MCF 10A (cell line): ENCODE measurements around the gene SIAH2. TPM values are rescaled to one million over a fixed set of nuclear protein-coding genes. Genes with fewer than 3 reads are reported as not detected.

Experiments
- Bru-seq: library from RNA; stranded (reverse); fragments of 400-500 nt; gene quantifications from one replicate; lab custom pipeline; 2021; lab: Mats Ljungman, UMichigan
- BruChase-seq, 2 experiments: library from RNA; stranded (reverse); fragments of 400-500 nt; gene quantifications; one replicate each; lab custom pipeline; 2021; lab: Mats Ljungman, UMichigan
- BruUV-seq: library from RNA; stranded (reverse); fragments of 400-500 nt; replicated peaks from 2 replicates; lab custom pipeline; 2021; lab: Mats Ljungman, UMichigan
- CTCF ChIA-PET: fragments of 300-600 bp; sonication (Branson Sonifier 250); formaldehyde crosslinking; extraction: SDS; loops from one replicate; lab custom pipeline; 2021; ENCODE audit warnings: antibody characterized with exemption, inconsistent platforms; lab: Yijun Ruan, JAX
- POLR2A ChIA-PET: fragments of 300-600, 350-650 bp; sonication (Branson Sonifier 250); formaldehyde crosslinking; extraction: SDS; loops from one replicate; lab custom pipeline; 2020; ENCODE audit warnings: antibody characterized with exemption, inconsistent platforms; lab: Yijun Ruan, JAX
- DNase-seq: peaks from one replicate; pipeline ENCODE4 v3.0.0-alpha.2; 2018; ENCODE audit not compliant: unreplicated experiment
- H3K27ac Mint-ChIP-seq: one replicate; pipeline ENCODE4 v1.8.0; 2022; ENCODE audit warnings: mild to moderate bottlenecking, low read depth, mixed read lengths; ENCODE audit not compliant: unreplicated experiment
- H3K27me3 Mint-ChIP-seq: one replicate; pipeline ENCODE4 v1.8.0; 2022; ENCODE audit warnings: mixed read lengths; ENCODE audit not compliant: insufficient read depth, unreplicated experiment
- H3K36me3 Mint-ChIP-seq: one replicate; pipeline ENCODE4 v1.8.0; 2022; ENCODE audit warnings: mild to moderate bottlenecking, moderate library complexity, mixed read lengths; ENCODE audit not compliant: insufficient read depth, unreplicated experiment
- H3K4me1 Mint-ChIP-seq: one replicate; pipeline ENCODE4 v1.8.0; 2022; ENCODE audit warnings: mixed read lengths; ENCODE audit not compliant: insufficient read depth, unreplicated experiment
- H3K4me3 Mint-ChIP-seq: one replicate; pipeline ENCODE4 v1.8.0; 2022; ENCODE audit warnings: mild to moderate bottlenecking, moderate library complexity, mixed read lengths; ENCODE audit not compliant: unreplicated experiment
- H3K9me3 Mint-ChIP-seq: one replicate; pipeline ENCODE4 v1.8.0; 2022; ENCODE audit warnings: mixed read lengths; ENCODE audit not compliant: unreplicated experiment
- intact Hi-C: fragments of 100-400 bp; cut with micrococcal nuclease; formaldehyde crosslinking; loops from 2 replicates; pipeline ENCODE4 v1.14.1; 2022
- long read RNA-seq: library from polyadenylated mRNA; stranded (forward); transcript quantifications from one replicate; pipeline ENCODE4 v2.0.0, GENCODE V29; 2022
- total RNA-seq: library from RNA; stranded (reverse); gene quantifications from 2 replicates; pipeline ENCODE4 v1.2.3, GENCODE V29; 2022
- TF ChIP-seq, protein P1 (sequence below): fragments of 200-600 bp; IDR thresholded peaks from one replicate; pipeline ENCODE4 v1.8.0; 2022; ENCODE audit warnings: antibody characterized with exemption, mild to moderate bottlenecking; ENCODE audit not compliant: unreplicated experiment

Gene SIAH2, protein sequence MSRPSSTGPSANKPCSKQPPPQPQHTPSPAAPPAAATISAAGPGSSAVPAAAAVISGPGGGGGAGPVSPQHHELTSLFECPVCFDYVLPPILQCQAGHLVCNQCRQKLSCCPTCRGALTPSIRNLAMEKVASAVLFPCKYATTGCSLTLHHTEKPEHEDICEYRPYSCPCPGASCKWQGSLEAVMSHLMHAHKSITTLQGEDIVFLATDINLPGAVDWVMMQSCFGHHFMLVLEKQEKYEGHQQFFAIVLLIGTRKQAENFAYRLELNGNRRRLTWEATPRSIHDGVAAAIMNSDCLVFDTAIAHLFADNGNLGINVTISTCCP
- 20.0 and 35.4 TPM in 2 replicates for total RNA-seq
- percentile 83 among the genes with signal in this experiment for Bru-seq, nascent RNA
- percentile 48 among the genes with signal in this experiment for BruChase-seq, experiment 1, labeled RNA remaining after a 6-hour chase
- BruChase-seq, experiment 2, labeled RNA remaining after a 2-hour chase: percentile 79 among the genes with signal in this experiment
- long read RNA-seq, transcript SIAH2-201 (2 exons, 2,517 nt): major isoform, 159 of 170 reads
- long read RNA-seq, partial matches to known transcripts: 0 of 170 reads
- long read RNA-seq, other reads (novel, unspliced or antisense): 11 of 170 reads

DNA sequence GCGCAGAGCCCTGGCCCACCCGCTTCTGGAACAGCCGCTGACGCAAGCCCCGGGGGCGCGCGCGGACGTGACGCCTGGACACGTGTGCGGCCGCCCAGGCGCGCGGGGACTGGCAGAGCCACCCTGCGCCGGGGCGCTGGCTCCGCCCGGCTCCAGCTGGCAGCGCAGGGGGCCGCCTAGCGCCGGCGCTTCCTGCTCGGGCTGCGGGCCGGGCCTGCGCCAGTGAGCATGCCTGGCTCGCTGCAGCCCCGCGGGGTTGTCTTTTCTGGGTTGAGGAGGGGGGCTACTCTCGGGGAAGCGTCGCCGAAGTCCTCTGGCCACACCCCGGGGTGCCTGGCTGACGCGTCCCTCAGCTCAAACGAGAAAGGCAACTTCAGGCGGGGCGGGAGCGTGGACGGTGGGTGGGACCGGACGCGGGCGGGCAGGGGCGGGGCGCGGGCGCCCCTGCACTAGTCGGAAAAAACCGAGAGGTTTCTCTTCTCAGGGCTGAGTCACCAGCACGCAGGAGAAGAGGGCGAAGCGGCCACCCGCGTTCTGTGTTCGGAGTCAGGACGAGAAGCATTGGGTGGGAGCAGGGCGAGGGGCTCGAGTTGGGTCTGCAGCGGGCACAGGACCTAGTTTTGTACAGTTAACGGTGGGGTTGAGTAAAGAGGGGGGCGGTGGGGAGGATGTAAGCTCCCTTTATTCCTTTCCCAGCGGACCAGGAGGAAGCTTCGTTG is at the start of gene SIAH2:
Gene SIAH2 (minus strand): TSS at position 48 of the 719 bp plus-strand sequence. CDS start 320 bp downstream, outside the sequence.
- DNase-seq: peak; percentile 93
- CTCF ChIA-PET: interaction anchor here (0.6 to 7.7 kb wide), 28 partner anchors 9 to 1419 kb away, joined by 3 to 59 read pairs (median 4); no protein-coding TSS in a partner anchor
- Mint-ChIP-seq H3K27me3 (no peaks in the 10 kb centered on the region), H3K4me3 (peak within 1 kb of the TSS; percentile 91), H3K36me3 (peaks cover 11% of the 10 kb centered on the region), H3K4me1 (peaks cover 29% of the 10 kb centered on the region), H3K9me3 (no peaks in the 10 kb centered on the region), H3K27ac (peak within 1 kb of the TSS; percentile 97)
- BruUV-seq: no TSS peak
- TF ChIP-seq, protein P1, sequence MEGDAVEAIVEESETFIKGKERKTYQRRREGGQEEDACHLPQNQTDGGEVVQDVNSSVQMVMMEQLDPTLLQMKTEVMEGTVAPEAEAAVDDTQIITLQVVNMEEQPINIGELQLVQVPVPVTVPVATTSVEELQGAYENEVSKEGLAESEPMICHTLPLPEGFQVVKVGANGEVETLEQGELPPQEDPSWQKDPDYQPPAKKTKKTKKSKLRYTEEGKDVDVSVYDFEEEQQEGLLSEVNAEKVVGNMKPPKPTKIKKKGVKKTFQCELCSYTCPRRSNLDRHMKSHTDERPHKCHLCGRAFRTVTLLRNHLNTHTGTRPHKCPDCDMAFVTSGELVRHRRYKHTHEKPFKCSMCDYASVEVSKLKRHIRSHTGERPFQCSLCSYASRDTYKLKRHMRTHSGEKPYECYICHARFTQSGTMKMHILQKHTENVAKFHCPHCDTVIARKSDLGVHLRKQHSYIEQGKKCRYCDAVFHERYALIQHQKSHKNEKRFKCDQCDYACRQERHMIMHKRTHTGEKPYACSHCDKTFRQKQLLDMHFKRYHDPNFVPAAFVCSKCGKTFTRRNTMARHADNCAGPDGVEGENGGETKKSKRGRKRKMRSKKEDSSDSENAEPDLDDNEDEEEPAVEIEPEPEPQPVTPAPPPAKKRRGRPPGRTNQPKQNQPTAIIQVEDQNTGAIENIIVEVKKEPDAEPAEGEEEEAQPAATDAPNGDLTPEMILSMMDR: no peak
- POLR2A ChIA-PET: interaction anchor here (0.6 to 6.5 kb wide), 31 partner anchors 10 to 686 kb away, joined by 3 to 70 read pairs (median 4); partner anchors contain the start of genes EIF2A, SELENOT and SERP1
- intact Hi-C loops: loop anchor here (1.0 to 5.0 kb wide), 3 partner anchors 161 to 383 kb away; partner anchors contain the start of genes EIF2A, SELENOT and SERP1

DNA sequence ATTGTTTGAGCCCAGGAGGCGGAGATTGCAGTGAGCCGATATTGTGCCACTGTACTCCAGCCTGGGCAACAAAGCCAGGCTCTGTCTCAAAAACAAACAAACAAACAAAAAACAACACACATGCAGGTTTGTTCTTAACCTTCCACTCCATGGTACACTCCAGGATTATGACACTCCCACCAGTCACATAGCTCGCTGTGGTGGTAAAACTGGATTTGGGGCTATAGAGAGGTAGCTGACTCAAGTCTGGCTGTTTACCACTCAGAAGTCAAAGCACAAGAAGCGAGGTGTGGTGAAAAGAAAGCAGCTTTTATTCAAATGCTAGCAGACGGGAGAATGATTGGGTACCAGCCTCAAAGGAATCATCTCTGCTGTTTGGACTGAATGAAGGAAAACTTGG is 49.0 kb upstream of the SIAH2 start:
- no peaks in the 10 kb centered on the region for H3K27me3 Mint-ChIP-seq
- CTCF ChIA-PET: interaction anchor here (0.6 to 0.8 kb wide), 2 partner anchors 11 to 99 kb away, joined by 3 to 5 read pairs; no protein-coding TSS in a partner anchor

DNA sequence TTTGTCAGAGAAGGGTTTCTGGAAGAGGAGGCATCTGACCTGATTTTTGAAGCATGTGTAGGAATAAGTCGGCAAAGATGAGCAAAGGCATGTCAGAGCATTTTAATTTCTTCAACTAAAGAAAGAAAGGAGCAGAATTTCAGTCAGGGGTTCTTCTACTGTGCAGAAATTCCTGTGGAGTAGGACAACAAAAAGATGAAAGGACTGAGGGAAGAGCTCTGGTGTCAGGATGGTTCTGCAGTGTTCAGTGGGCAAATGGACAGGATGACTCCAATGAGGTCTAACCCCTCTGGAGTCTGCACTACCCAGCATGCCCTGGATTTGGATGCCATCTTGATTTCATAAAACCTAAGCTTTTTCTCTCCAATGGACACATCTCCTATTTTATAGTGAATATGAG is 47.7 kb upstream of the SIAH2 start:
- ChIA-PET CTCF (no interaction called here), POLR2A (no interaction called here)
- no TSS peak for BruUV-seq
- H3K9me3 Mint-ChIP-seq: no peaks in the 10 kb centered on the region
- TF ChIP-seq, protein P1: no peak
- H3K4me1 Mint-ChIP-seq: no peaks in the 10 kb centered on the region
- no peaks in the 10 kb centered on the region for H3K27me3 Mint-ChIP-seq
- H3K4me3 Mint-ChIP-seq: no peak overlapping the region
- H3K36me3 Mint-ChIP-seq: no peaks in the 10 kb centered on the region
- intact Hi-C loops: no loop called here
- DNase-seq: no peak
- H3K27ac Mint-ChIP-seq: no peak overlapping the region

More for the DNA sequence above, 49.0 kb upstream of the SIAH2 start:
- DNase-seq: no peak
- intact Hi-C loops: no loop called here
- no peaks in the 10 kb centered on the region for H3K4me1 Mint-ChIP-seq
- TF ChIP-seq, protein P1: no peak
- no TSS peak for BruUV-seq
- POLR2A ChIA-PET: no interaction called here
- H3K27ac Mint-ChIP-seq: no peak overlapping the region
- no peak overlapping the region for H3K4me3 Mint-ChIP-seq
- no peaks in the 10 kb centered on the region for H3K9me3 Mint-ChIP-seq
- H3K36me3 Mint-ChIP-seq: no peaks in the 10 kb centered on the region
